Renal cortex interstitium (tissue), 15 donors: ENCODE data around the gene CCNQ. TPM values are rescaled to one million over a fixed set of nuclear protein-coding genes. Genes with fewer than 3 reads are reported as not detected.
A peak's percentile ranks its signal among the peaks of the same experiment; 100 is the strongest.

Source experiments
- DNase-seq, 11 donors: peaks; one replicate each; pipeline ENCODE4 v3.0.0-alpha.2; 2013; ENCODE audit warnings: low read depth in 9 of 11, low spot score in 4 of 11; ENCODE audit errors: extremely low read depth in 1 of 11
- long read RNA-seq, 16 experiments: transcript quantifications; one replicate each; lab custom pipeline, GENCODE V29; 2026
- polyA plus RNA-seq, 3 donors: library from polyadenylated mRNA; unstranded; fragments of 120-200 nt; gene quantifications; one replicate each; pipeline ENCODE4 v1.2.1, GENCODE V29; 2013; ENCODE audit not compliant: insufficient read length in 3 of 3

Gene CCNQ
- polyA plus RNA-seq = 10 to 100 TPM; 15.6 to 19.5 (median 17.0) TPM
- long read RNA-seq, donor 1, partial matches to known transcripts = 0 of 10 reads
- long read RNA-seq, donor 1, other reads (novel, unspliced or antisense) = 0 of 10 reads
- long read RNA-seq, donor 2, partial matches to known transcripts = 0 of 8 reads
- long read RNA-seq, donor 2, other reads (novel, unspliced or antisense) = 0 of 8 reads
- long read RNA-seq, donor 3, transcript CCNQ-204 (5 exons, 1,306 nt) = major isoform, 5 of 17 reads
- long read RNA-seq, donor 3, partial matches to known transcripts = 8 of 17 reads
- long read RNA-seq, donor 3, other reads (novel, unspliced or antisense) = 0 of 17 reads
- long read RNA-seq, donor 4, partial matches to known transcripts = 0 of 3 reads
- long read RNA-seq, donor 4, other reads (novel, unspliced or antisense) = 0 of 3 reads
- long read RNA-seq, donor 5, transcript CCNQ-202 (5 exons, 1,164 nt) = major isoform, 7 of 11 reads
- long read RNA-seq, donor 5, partial matches to known transcripts = 0 of 11 reads
- long read RNA-seq, donor 5, other reads (novel, unspliced or antisense) = 0 of 11 reads
- long read RNA-seq, donor 6, partial matches to known transcripts = 0 of 7 reads
- long read RNA-seq, donor 6, other reads (novel, unspliced or antisense) = 0 of 7 reads
- long read RNA-seq, donor 7, partial matches to known transcripts = 0 of 8 reads
- long read RNA-seq, donor 7, other reads (novel, unspliced or antisense) = 0 of 8 reads
- long read RNA-seq, donor 8, transcript CCNQ-204 (5 exons, 1,306 nt) = major isoform, 6 of 9 reads
- long read RNA-seq, donor 8, partial matches to known transcripts = 0 of 9 reads
- long read RNA-seq, donor 8, other reads (novel, unspliced or antisense) = 0 of 9 reads
- long read RNA-seq, donor 9, partial matches to known transcripts = 0 of 10 reads
- long read RNA-seq, donor 9, other reads (novel, unspliced or antisense) = 0 of 10 reads
- long read RNA-seq, donor 10, transcript CCNQ-204 (5 exons, 1,306 nt) = major isoform, 5 of 10 reads
- long read RNA-seq, donor 10, partial matches to known transcripts = 0 of 10 reads
- long read RNA-seq, donor 10, other reads (novel, unspliced or antisense) = 0 of 10 reads
- long read RNA-seq, donor 11, partial matches to known transcripts = 0 of 3 reads
- long read RNA-seq, donor 11, other reads (novel, unspliced or antisense) = 0 of 3 reads
- long read RNA-seq, donor 12, partial matches to known transcripts = 0 of 8 reads
- long read RNA-seq, donor 12, other reads (novel, unspliced or antisense) = 0 of 8 reads
- long read RNA-seq, donor 13, transcript CCNQ-204 (5 exons, 1,306 nt) = minor isoform, 5 of 22 reads
- long read RNA-seq, donor 13, transcript CCNQ-202 (5 exons, 1,164 nt) = major isoform, 7 of 22 reads
- long read RNA-seq, donor 13, partial matches to known transcripts = 6 of 22 reads
- long read RNA-seq, donor 13, other reads (novel, unspliced or antisense) = 0 of 22 reads
- long read RNA-seq, donor 14, partial matches to known transcripts = 0 of 5 reads
- long read RNA-seq, donor 14, other reads (novel, unspliced or antisense) = 0 of 5 reads
- long read RNA-seq, donor 15, partial matches to known transcripts = 0 of 3 reads
- long read RNA-seq, donor 15, other reads (novel, unspliced or antisense) = 0 of 3 reads
- long read RNA-seq, donor 16, transcript CCNQ-202 (5 exons, 1,164 nt) = major isoform, 6 of 15 reads
- long read RNA-seq, donor 16, transcript CCNQ-204 (5 exons, 1,306 nt) = major isoform, 6 of 15 reads
- long read RNA-seq, donor 16, partial matches to known transcripts = 0 of 15 reads
- long read RNA-seq, donor 16, other reads (novel, unspliced or antisense) = 0 of 15 reads

GRCh38 chrX:153598541-153599191 is at the start of gene CCNQ:
Gene CCNQ (minus strand): TSS chrX:153599139. CDS start chrX:153599073, 66 bp downstream.
- DNase-seq = no peak

GRCh38 chrX:153647461-153648357 is 48.8 kb upstream of the CCNQ start:
- DNase-seq = no peak

GRCh38 chrX:153646620-153647373 is 47.9 kb upstream of the CCNQ start, which contains the start of gene DUSP9:
Gene DUSP9 (plus strand): TSS chrX:153647203. CDS start chrX:153647954, 751 bp downstream.
- DNase-seq = peak in 1 of 11 donors; percentile 54

- DNase-seq = no peak
Measured at GRCh38 chrX:153645921-153646488, 47.1 kb upstream of the CCNQ start.

GRCh38 chrX:153645151-153645550 is 46.2 kb upstream of the CCNQ start:
- no peak for DNase-seq

GRCh38 chrX:153644356-153645125 is 45.6 kb upstream of the CCNQ start:
- DNase-seq = no peak

- DNase-seq = no peak
Measured at GRCh38 chrX:153643431-153644351, 44.8 kb upstream of the CCNQ start.

GRCh38 chrX:153642655-153643430 is 43.9 kb upstream of the CCNQ start:
- no peak for DNase-seq

GRCh38 chrX:153642051-153642654 is 43.2 kb upstream of the CCNQ start:
- no peak for DNase-seq

GRCh38 chrX:153641627-153642026 is 42.7 kb upstream of the CCNQ start:
- no peak for DNase-seq

- DNase-seq = no peak
Measured at GRCh38 chrX:153640736-153641575, 42.0 kb upstream of the CCNQ start.
